ENCODE measurements around the gene TMEM185B. TPM values are rescaled to one million over a fixed set of nuclear protein-coding genes. Genes with fewer than 3 reads are reported as not detected.

TMEM185B gene
- total RNA-seq, 1 donor from 2014 or later = 27.9 TPM

DNA sequence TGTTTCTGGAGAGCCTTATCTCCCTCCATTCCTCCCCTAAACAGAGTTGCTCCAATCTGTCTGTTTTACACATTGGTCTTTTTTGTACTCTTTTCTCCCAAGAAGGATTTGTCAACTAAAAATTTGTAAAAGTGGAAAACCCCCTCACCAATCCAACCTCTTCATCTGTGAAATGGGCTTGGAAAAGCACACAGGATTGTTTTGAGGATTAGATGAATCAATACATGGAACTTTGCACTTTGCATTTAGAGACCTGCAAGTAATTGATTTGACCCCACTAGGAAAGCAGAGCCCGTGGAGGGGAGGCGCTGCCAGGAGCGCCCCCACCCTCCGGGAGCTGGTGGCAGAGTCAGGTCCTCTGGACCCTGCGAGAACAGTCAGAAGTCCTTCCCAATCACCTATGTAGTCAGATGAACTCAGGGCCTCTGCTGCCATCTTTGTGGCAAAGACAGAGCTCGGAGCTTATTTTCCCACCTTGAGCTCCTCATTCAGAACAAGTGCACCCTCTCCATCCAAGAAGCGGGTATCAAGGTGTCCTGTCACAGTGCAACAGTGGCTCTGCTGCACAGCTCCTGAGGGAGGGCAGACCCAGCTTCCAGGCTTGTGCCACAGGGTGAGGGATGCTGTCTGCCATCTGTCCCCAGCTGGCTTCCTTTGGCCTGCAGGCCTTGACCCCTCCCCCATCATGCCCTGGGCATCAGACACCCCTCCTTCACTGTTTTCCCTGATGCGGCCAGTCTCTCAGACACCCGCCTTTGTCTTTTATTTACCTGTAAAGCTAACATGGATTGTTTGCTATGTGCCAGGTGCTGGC, 1.7 kb upstream of the TMEM185B start:
- peaks cover 8% of the 10 kb centered on the region for H3K9me3 Mint-ChIP-seq (ENCODE audit: unreplicated experiment)
- Histone ChIP-seq H3K9ac (ENCODE audit: low read length) (no peak overlapping the region), H3K36me3 (ENCODE audit: insufficient read depth, low read length) (no peaks in the 10 kb centered on the region), H3K4me1 (ENCODE audit: insufficient read depth, low read length) (peaks cover 4% of the 10 kb centered on the region), H3K27me3 (ENCODE audit: insufficient read depth, low read length) (no peaks in the 10 kb centered on the region), H3K79me2 (ENCODE audit: insufficient read depth, low read length) (peaks cover 18% of the 10 kb centered on the region), H4K20me1 (ENCODE audit: insufficient read depth, low read length) (peaks cover 9% of the 10 kb centered on the region), H3K4me3 (ENCODE audit: insufficient read depth, low read depth, low read length) (no peak overlapping the region), H3K27ac (ENCODE audit: low read depth, low read length) (no peak overlapping the region), H3K9me3 (ENCODE audit: insufficient read depth, low read depth, low read length) (peaks cover 7% of the 10 kb centered on the region), H3K4me2 (ENCODE audit: low read length) (no peak overlapping the region), H2AFZ (ENCODE audit: low read depth, low read length) (no peak overlapping the region)
- H3K36me3 Mint-ChIP-seq (ENCODE audit: low read depth, unreplicated experiment) = peaks cover 7% of the 10 kb centered on the region
- no peak for FAIRE-seq
- DNase-seq (ENCODE audit: low read depth) = no peak
- no peak for TF ChIP-seq EZH2 (IDR thresholded peaks at IDR 0.05; ENCODE audit: insufficient read depth, low read length)
- TF ChIP-seq, protein P1, sequence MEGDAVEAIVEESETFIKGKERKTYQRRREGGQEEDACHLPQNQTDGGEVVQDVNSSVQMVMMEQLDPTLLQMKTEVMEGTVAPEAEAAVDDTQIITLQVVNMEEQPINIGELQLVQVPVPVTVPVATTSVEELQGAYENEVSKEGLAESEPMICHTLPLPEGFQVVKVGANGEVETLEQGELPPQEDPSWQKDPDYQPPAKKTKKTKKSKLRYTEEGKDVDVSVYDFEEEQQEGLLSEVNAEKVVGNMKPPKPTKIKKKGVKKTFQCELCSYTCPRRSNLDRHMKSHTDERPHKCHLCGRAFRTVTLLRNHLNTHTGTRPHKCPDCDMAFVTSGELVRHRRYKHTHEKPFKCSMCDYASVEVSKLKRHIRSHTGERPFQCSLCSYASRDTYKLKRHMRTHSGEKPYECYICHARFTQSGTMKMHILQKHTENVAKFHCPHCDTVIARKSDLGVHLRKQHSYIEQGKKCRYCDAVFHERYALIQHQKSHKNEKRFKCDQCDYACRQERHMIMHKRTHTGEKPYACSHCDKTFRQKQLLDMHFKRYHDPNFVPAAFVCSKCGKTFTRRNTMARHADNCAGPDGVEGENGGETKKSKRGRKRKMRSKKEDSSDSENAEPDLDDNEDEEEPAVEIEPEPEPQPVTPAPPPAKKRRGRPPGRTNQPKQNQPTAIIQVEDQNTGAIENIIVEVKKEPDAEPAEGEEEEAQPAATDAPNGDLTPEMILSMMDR (IDR thresholded peaks at IDR 0.05; ENCODE audit: insufficient read depth, low read depth, low read length) = no peak
- H3K4me1 Mint-ChIP-seq (ENCODE audit: low read depth, unreplicated experiment) = peaks cover 16% of the 10 kb centered on the region
- H3K27me3 Mint-ChIP-seq (ENCODE audit: low read depth, unreplicated experiment) = peaks cover 47% of the 10 kb centered on the region
- H3K27ac Mint-ChIP-seq (ENCODE audit: unreplicated experiment) = no peak overlapping the region
- H3K4me3 Mint-ChIP-seq (ENCODE audit: unreplicated experiment) = peak overlapping the region; percentile 35

DNA sequence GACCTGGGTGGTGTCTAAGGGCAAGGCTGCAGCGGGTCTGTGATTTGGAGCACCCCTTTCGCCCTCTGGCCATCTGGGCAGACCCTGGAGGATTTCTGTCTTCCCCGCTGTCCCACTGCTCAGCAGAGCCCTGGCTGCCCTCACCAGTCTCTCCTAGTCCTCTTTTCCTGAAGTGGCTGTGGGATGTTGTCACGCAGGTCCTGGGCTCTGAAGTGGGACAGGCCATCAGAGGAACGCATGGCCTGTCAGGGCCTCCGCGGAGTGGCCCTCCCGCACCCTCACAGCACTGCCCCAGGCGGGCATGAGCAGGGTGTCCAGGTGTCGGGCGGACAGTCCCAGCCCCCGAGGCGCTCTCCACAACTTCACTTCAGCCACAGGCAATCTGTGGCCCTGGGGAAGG, 1.1 kb upstream of the TMEM185B start:
- peaks cover 16% of the 10 kb centered on the region for H4K20me1 ChIP-seq (ENCODE audit: insufficient read depth, low read length)
- no peaks in the 10 kb centered on the region for H3K27me3 ChIP-seq (ENCODE audit: insufficient read depth, low read length)
- no peak overlapping the region for H3K9ac ChIP-seq (ENCODE audit: low read length)
- peak overlapping the region; percentile 85 for H3K4me2 ChIP-seq (ENCODE audit: low read length)
- TF ChIP-seq, protein P1 (IDR thresholded peaks at IDR 0.05; ENCODE audit: insufficient read depth, low read depth, low read length) = no peak
- TF ChIP-seq EZH2 (IDR thresholded peaks at IDR 0.05; ENCODE audit: insufficient read depth, low read length) = no peak
- FAIRE-seq (no peak), DNase-seq (ENCODE audit: low read depth) (no peak)
- H3K9me3 ChIP-seq (ENCODE audit: insufficient read depth, low read depth, low read length) = peaks cover 7% of the 10 kb centered on the region
- no peak overlapping the region for H3K27ac ChIP-seq (ENCODE audit: low read depth, low read length)
- Mint-ChIP-seq H3K4me1 (ENCODE audit: low read depth, unreplicated experiment) (peaks cover 16% of the 10 kb centered on the region), H3K27me3 (ENCODE audit: low read depth, unreplicated experiment) (peaks cover 44% of the 10 kb centered on the region), H3K36me3 (ENCODE audit: low read depth, unreplicated experiment) (peaks cover 7% of the 10 kb centered on the region), H3K9me3 (ENCODE audit: unreplicated experiment) (peaks cover 8% of the 10 kb centered on the region), H3K4me3 (ENCODE audit: unreplicated experiment) (peak overlapping the region; percentile 85), H3K27ac (ENCODE audit: unreplicated experiment) (no peak overlapping the region)
- H2AFZ ChIP-seq (ENCODE audit: low read depth, low read length) = no peak overlapping the region
- H3K4me1 ChIP-seq (ENCODE audit: insufficient read depth, low read length) = peaks cover 4% of the 10 kb centered on the region
- H3K79me2 ChIP-seq (ENCODE audit: insufficient read depth, low read length) = peaks cover 21% of the 10 kb centered on the region
- no peak overlapping the region for H3K4me3 ChIP-seq (ENCODE audit: insufficient read depth, low read depth, low read length)
- no peaks in the 10 kb centered on the region for H3K36me3 ChIP-seq (ENCODE audit: insufficient read depth, low read length)

Measured in astrocyte (in vitro differentiated cells and primary cell).